K562 (cell line): Measurements from ENCODE around the gene AIM2. TPM values are rescaled to one million over a fixed set of nuclear protein-coding genes. Genes with fewer than 3 reads are reported as not detected.
A peak's percentile ranks its signal among the peaks of the same experiment; 100 is the strongest.

ENCODE experiments used
- ELK3 ChIP-seq: fragments of 450-650 bp; formaldehyde crosslinking; IDR thresholded peaks from 2 replicates; pipeline ENCODE4 v1.4.0; 2020; ENCODE audit warnings: mild to moderate bottlenecking
- GTF2E2 ChIP-seq: fragments of 200-800 bp; sonication (Bioruptor generic); IDR thresholded peaks from 2 replicates; pipeline ENCODE4 v1.6.1; 2016; ENCODE audit warnings: missing genetic modification characterization, missing compliant biosample characterization
- ILF3 ChIP-seq: fragments of 450-650 bp; IDR thresholded peaks from 2 replicates; pipeline ENCODE4 v1.6.1; 2018; ENCODE audit warnings: antibody characterized with exemption, mild to moderate bottlenecking, moderate library complexity, borderline replicate concordance
- NCOA1 ChIP-seq: fragments of 450-650 bp; IDR thresholded peaks from 2 replicates; pipeline ENCODE4 v1.6.1; 2016; ENCODE audit warnings: low read depth
- SRF ChIP-seq, 2 experiments: fragments of 250-450, 450-650 bp in 1 of 2; sonication (Bioruptor Pico) in 1 of 2; sonication (generic) in 1 of 2; formaldehyde crosslinking; IDR thresholded peaks; 2 replicates each; pipeline versions ENCODE4 v1.5.0 to v1.5.1; 2020 to 2022; ENCODE audit warnings: mild to moderate bottlenecking in 1 of 2, missing genetic modification reagents in 1 of 2
- SUPT5H ChIP-seq: fragments of 450-650 bp; IDR thresholded peaks from 2 replicates; pipeline ENCODE4 v1.6.1; 2016
- TCF15 ChIP-seq: fragments of 250-450 bp; sonication (Bioruptor Pico); IDR thresholded peaks from 2 replicates; pipeline ENCODE4 v1.8.0; 2022; ENCODE audit warnings: moderate library complexity, mild to moderate bottlenecking, inconsistent platforms
- U2AF1 ChIP-seq: fragments of 200-400 bp; formaldehyde crosslinking; optimal IDR thresholded peaks from 2 replicates; pipeline ENCODE3; 2017; ENCODE audit warnings: mild to moderate bottlenecking, low read depth, low read length, moderate library complexity
- ZNF3 ChIP-seq: fragments of 250-450 bp; sonication (Bioruptor Pico); IDR thresholded peaks from 2 replicates; pipeline ENCODE4 v1.5.0; 2021; ENCODE audit warnings: mild to moderate bottlenecking, moderate library complexity
- polyA plus RNA-seq, 8 experiments: library from polyadenylated mRNA; depleted of rRNA in 4 of 8; stranded (reverse) in 5 of 8; unstranded in 3 of 8; fragments of >200 nt; fragmentation: Nextera tagmentation in 2 of 8; fragmentation: Illumina TruSeq in 1 of 8; extraction: Ambion mirVana in 2 of 8; extraction: Trizol in 1 of 8; gene quantifications; 2 replicates each; pipeline versions ENCODE4 v1.2.1 to v1.2.3, GENCODE V29; 2011 to 2014; ENCODE audit warnings: inconsistent platforms in 1 of 8, missing spikeins in 1 of 8
- total RNA-seq, 7 experiments: library from RNA; depleted of rRNA in 6 of 7; stranded (reverse); fragments of >200 nt in 6 of 7; fragmentation: Illumina TruSeq in 2 of 7; extraction: Trizol in 2 of 7; gene quantifications; 2 replicates each; pipeline versions ENCODE4 v1.2.1 to v1.2.3, GENCODE V29; 2011 to 2021; ENCODE audit warnings: low replicate concordance in 1 of 7
- TF ChIP-seq, protein P1 (sequence below): fragments of 200-600 bp; sonication (generic); IDR thresholded peaks from one replicate; pipeline ENCODE4 v1.6.1; 2012; ENCODE audit warnings: mild to moderate bottlenecking, low read depth, low read length, inconsistent platforms
- TF ChIP-seq, protein P2 (sequence below): sonication (generic); formaldehyde crosslinking; IDR thresholded peaks from 2 replicates; pipeline ENCODE4 v1.8.0; 2022; ENCODE audit warnings: mild to moderate bottlenecking, missing genetic modification reagents

AIM2 gene
- total and polyA plus RNA-seq, 9 of the 15 experiments (the other 6 are each of a cell fraction or from before 2014, with no cell fraction given) = 0.10 to 0.95 (median 0.22) TPM

GRCh38 chr1:159077120-159077961 is 775 bp upstream of the AIM2 start (continued):
- TF ChIP-seq, protein P1, sequence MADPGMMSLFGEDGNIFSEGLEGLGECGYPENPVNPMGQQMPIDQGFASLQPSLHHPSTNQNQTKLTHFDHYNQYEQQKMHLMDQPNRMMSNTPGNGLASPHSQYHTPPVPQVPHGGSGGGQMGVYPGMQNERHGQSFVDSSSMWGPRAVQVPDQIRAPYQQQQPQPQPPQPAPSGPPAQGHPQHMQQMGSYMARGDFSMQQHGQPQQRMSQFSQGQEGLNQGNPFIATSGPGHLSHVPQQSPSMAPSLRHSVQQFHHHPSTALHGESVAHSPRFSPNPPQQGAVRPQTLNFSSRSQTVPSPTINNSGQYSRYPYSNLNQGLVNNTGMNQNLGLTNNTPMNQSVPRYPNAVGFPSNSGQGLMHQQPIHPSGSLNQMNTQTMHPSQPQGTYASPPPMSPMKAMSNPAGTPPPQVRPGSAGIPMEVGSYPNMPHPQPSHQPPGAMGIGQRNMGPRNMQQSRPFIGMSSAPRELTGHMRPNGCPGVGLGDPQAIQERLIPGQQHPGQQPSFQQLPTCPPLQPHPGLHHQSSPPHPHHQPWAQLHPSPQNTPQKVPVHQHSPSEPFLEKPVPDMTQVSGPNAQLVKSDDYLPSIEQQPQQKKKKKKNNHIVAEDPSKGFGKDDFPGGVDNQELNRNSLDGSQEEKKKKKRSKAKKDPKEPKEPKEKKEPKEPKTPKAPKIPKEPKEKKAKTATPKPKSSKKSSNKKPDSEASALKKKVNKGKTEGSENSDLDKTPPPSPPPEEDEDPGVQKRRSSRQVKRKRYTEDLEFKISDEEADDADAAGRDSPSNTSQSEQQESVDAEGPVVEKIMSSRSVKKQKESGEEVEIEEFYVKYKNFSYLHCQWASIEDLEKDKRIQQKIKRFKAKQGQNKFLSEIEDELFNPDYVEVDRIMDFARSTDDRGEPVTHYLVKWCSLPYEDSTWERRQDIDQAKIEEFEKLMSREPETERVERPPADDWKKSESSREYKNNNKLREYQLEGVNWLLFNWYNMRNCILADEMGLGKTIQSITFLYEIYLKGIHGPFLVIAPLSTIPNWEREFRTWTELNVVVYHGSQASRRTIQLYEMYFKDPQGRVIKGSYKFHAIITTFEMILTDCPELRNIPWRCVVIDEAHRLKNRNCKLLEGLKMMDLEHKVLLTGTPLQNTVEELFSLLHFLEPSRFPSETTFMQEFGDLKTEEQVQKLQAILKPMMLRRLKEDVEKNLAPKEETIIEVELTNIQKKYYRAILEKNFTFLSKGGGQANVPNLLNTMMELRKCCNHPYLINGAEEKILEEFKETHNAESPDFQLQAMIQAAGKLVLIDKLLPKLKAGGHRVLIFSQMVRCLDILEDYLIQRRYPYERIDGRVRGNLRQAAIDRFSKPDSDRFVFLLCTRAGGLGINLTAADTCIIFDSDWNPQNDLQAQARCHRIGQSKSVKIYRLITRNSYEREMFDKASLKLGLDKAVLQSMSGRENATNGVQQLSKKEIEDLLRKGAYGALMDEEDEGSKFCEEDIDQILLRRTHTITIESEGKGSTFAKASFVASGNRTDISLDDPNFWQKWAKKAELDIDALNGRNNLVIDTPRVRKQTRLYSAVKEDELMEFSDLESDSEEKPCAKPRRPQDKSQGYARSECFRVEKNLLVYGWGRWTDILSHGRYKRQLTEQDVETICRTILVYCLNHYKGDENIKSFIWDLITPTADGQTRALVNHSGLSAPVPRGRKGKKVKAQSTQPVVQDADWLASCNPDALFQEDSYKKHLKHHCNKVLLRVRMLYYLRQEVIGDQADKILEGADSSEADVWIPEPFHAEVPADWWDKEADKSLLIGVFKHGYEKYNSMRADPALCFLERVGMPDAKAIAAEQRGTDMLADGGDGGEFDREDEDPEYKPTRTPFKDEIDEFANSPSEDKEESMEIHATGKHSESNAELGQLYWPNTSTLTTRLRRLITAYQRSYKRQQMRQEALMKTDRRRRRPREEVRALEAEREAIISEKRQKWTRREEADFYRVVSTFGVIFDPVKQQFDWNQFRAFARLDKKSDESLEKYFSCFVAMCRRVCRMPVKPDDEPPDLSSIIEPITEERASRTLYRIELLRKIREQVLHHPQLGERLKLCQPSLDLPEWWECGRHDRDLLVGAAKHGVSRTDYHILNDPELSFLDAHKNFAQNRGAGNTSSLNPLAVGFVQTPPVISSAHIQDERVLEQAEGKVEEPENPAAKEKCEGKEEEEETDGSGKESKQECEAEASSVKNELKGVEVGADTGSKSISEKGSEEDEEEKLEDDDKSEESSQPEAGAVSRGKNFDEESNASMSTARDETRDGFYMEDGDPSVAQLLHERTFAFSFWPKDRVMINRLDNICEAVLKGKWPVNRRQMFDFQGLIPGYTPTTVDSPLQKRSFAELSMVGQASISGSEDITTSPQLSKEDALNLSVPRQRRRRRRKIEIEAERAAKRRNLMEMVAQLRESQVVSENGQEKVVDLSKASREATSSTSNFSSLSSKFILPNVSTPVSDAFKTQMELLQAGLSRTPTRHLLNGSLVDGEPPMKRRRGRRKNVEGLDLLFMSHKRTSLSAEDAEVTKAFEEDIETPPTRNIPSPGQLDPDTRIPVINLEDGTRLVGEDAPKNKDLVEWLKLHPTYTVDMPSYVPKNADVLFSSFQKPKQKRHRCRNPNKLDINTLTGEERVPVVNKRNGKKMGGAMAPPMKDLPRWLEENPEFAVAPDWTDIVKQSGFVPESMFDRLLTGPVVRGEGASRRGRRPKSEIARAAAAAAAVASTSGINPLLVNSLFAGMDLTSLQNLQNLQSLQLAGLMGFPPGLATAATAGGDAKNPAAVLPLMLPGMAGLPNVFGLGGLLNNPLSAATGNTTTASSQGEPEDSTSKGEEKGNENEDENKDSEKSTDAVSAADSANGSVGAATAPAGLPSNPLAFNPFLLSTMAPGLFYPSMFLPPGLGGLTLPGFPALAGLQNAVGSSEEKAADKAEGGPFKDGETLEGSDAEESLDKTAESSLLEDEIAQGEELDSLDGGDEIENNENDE = no peak
- TF ChIP-seq ELK3 (CRISPR knock-in tag) (no peak), GTF2E2 (tag) (peak; percentile 50; the same call in 1 of the 2 replicates), NCOA1 (no peak), ILF3 (no peak), TCF15 (CRISPR knock-in tag) (no peak), SUPT5H (peak; percentile 46), SRF (CRISPR knock-in tag; IDR thresholded peaks at IDR 0.05) (peak; percentile 99 to 100), U2AF1 (no peak), ZNF3 (CRISPR knock-in tag) (no peak)
- TF ChIP-seq, protein P2, sequence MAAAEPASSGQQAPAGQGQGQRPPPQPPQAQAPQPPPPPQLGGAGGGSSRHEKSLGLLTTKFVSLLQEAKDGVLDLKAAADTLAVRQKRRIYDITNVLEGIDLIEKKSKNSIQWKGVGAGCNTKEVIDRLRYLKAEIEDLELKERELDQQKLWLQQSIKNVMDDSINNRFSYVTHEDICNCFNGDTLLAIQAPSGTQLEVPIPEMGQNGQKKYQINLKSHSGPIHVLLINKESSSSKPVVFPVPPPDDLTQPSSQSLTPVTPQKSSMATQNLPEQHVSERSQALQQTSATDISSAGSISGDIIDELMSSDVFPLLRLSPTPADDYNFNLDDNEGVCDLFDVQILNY (CRISPR knock-in tag) = no peak
